Stimulated activated CD8-positive, alpha-beta memory T cell treated with anti-CD3 and anti-CD28 coated beads, Interleukin-12 subunit alpha, Interleukin-12 subunit beta, amount 100 ng/mL, for 24 hours (primary cell): ENCODE measurements around the gene RGS14.
"Not testable (repeated sequence)": the region's sequence is repeated elsewhere in the genome, so short reads cannot be mapped to it uniquely, and the experiment has no call there.

Experiments
- DNase-seq: peaks from one replicate; pipeline ENCODE4 v3.0.0-alpha.2; 2020; ENCODE audit errors: extremely low read depth

Gene RGS14

DNA sequence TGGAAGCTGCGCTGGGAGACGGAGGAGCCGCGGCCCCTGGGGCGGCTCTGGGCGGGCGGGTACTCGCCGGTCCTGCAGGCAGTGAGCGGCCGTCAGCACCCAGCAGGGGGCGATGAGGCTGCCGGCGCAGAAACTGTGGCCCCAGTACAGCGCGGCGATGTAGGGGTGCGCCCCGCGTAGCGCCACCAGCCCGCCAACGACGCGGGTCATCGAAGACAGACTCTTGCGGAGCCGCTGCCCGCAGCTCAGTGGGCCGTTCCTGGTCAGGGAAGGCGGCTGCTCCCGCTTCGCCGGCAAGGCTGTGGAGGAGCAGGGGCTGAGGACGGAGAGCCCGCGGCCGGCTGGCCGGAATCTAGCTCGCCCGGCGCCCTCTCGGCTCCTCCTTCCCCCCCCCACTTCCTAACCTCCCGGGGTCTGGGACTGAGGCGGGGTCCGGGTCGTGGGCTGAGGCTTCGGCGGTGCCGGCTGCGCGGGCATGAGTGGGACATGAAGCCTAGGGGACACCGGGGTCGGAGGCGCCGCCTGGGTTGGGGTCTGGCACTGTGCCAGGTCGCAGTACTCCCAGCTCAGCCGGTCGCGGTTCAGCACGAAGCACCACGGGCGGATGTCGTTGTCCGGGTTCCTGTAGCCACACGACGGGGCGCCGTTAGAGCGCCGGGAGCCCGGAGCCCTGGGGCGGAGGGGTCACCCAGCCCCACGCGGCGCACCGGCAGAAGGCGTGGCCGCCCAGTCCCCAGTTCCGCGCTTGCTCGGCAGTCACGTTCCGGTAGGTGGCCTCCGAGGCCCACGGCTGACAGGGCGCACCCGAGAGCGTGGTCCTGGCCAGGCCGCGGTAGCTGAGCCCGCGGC, 46.3 kb downstream of the RGS14 start:
- DNase-seq, result peak; percentile 61

DNA sequence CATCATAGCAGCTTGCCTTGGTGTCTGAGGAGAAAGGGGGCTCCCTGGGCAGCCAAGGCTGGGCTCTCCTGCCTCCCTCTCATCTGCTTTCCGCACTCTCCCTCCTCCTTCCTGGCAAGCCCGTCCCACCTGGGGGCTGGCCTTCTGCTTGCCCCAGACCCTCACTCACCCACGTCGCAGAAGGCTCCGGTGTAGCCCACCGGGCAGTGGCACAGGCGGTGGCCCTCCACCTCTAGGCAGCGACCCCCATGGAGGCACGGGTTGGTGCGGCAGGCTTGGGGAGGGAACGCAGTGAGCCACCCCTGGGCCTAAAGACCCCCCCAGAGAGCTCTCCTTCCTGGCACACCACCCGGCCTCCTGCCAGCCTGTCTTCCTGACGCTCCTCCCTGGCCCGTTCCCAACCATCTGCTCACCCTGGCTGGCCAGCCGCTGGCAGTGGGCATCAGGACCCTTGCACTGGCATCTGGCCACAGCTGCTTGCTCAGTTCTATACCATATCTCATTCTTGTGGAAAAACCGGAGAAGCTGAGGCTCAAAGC, 47.0 kb downstream of the RGS14 start:
- no peak for DNase-seq

DNA sequence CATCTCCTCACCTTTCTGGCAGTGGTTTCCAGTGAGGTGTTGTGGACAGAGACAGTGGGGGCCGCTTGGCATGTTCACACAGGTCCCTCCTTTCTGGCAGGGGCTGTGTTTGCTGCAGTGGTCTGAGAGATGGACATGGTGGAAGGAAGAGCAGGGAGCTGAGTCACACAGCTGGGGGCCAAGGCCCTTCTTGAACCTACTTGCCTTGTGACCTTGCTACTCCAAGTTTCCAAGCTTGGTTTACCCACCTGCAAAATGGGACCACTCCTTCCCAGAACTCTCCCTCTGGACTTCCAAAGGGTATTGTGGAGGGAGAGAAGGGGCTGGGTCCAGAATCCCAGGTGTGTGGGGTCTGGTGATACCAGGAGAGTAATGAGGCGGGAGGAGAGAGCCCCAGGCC, 47.6 kb downstream of the RGS14 start:
- DNase-seq, result no peak

DNA sequence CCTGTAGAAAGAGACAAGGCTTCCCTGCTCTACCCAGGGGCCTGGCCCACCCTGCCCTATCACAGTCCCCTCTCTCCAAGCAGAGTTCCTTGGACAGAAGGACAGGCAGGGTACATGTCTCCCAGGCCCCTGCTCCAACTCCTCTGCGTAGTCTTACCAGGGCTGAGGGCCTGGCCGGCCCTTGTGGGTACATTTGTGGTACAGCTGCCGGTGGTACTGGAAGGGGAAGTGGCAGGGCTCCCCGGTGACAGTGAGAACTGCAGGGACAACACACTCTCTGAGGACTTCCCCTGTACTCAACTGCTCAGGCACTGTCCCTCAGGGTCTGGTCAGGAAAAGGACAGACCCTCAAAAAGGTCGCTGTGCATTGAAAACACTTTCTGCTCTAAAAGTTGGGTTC, 48.1 kb downstream of the RGS14 start:
- no peak for DNase-seq

DNA sequence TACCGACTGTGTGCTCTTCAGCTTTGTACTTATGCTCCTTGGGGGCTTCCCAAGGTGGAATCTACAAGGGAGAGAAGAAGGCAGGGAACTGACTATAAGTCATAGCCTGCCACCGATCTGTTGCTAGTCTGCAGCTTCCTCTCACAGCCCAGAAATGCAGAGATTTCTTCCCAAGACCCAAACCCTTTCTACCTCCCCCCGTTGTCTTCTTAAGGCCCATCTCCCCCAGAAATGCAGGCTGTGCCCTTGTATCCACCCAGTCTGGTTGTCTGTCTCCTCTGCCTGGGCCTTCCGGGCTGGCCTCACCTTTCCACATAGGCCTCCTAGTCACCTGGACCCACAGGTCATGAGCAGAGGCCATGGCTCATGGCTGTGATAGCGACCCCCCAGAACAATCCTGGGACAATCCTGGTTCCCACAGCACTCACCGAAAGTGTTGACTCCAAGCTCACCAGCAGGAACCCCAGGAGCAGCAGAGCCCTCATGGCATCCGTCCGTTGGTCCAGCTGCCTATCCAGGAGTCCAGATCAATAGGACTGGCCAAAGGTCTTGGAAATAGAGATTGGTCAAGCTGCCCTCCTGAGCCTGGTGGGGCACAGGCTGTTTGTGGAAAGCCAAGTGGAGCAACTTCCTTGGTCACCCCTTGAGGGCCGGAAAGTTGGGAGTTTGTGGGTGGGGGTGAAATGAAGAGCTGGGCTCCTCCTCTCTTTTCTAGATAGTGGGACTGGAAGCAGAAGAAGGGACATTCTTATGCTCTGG, 51.5 kb downstream of the RGS14 start, which contains the start of gene F12:
TSS of gene F12 (minus strand) at position 522 of the 759 bp plus-strand sequence. CDS start at position 485, 37 bp downstream.
- DNase-seq, result no peak

DNA sequence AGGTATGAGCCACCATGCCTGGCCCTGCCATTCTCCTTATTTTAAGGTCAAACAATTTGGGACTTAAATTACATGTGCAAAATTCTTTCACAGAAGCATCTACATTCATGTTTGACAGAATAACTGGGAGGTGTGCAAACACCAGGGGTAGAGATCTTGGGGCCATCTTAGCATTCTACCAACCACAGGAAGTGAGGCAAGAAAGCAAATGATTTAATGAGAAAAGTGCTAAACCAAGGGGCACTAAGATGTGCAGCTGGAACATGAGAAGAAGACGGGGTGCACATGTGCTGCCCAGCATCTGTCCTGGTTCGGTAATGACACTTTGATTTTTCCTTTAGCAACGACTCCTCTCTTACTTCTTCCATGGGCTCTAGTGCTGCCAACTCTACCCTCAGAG, 52.9 kb downstream of the RGS14 start:
- DNase-seq, result no peak

DNA sequence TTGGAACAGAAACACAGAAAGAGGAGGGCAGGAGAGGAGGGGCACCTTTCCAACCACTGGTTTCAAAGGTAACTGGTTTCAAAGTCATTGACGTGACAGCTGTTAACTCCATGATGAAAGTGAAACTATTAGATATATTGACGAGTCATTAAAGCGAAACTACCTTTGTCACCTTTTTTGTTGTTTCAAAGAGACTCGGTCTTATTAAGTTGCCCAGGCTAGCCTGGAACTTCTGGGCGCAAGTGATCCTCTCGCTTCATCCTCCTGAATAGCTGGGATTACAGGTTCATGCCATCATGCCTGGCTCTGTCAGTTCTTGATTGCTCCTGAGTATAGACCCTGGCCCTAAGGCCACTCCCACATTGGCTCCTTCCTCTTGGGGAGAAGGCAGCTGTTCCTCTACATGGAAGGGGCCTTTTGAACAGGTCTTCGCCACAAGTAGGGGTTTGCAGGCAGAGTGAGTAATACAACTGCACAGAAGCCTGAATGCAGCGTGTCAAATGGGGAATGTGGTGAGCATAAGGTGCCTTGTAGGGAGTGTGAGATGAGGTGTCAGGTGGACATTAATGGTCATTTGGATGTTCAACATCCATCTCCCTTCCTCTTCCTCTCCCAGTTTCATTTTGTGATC, 55.0 kb downstream of the RGS14 start:
- DNase-seq, result no peak

DNA sequence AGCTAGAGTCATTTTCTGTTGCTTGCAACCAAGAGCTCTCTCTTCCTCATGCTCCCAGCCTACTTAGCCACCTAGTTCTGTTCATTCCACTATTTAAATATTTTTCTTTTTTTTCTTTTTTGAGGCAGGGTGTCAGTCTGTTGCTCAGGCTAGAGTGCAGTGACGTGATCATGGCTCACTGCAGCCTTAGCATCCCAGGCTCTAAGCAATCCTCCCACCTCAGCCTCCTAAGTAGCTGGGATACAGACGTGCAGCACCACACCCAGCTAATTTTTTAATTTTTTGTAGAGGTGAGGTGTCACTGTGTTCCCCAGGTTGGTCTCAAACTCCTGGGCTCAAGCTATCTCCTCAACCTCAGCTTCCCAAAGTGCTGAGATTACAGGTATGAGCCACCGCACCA, 56.8 kb downstream of the RGS14 start:
- DNase-seq, result no peak

DNA sequence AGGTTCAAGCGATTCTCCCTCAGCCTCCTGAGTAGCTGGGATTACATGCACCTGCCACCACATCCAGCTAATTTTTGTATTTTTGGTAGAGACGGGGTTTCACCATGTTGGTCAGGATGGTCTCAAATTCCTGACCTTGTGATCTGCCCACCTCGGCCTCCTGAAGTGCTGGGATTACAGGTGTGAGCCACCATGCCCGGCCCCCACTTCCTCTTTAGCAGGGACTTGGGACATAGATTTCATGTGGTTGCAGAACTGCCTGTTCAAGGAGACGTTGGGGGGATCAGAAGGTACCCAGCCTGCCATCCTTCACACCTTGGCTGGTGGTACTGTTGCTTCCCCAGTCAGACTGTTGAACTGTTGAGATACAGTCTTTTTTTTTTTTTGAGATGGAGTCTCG, 59.4 kb downstream of the RGS14 start:
- DNase-seq, result not testable (repeated sequence)

DNA sequence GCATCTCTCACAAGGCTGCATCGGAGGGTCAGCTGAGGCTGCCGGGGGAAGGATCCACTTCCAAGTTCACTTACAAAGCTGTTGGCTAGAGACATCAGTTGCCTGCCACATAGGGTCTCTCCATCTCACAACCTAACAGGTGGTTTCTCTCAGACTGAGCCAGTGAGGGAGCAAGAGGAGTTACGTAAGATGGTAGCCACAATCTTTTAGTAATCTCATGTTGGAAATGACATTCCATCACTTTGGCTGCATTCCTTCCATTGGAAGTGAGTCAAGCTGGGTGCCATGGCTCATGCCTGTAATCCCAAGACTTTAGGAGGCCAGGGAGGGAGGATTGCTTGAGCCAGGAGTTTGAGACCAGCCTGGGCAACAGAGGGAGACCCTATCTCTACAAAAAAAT, 61.3 kb downstream of the RGS14 start:
- no peak for DNase-seq

DNA sequence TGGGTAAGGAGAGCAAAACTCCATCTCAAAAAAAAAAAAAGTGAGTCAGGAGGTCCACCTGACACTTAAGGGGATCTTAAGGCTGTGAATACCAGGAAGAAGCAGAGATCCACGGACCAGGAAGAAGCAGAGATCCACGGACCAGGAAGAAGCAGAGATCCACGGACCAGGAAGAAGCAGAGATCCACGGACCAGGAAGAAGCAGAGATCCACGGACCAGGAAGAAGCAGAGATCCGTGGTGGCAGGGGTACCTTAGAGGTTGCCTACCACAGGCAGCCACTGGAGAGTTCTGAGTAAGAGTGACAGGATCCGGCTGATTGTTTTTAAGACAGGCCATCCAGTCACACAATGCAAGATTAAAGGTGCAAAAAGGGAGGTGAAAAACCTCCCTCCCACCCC, 62.7 kb downstream of the RGS14 start:
- not testable (repeated sequence) for DNase-seq

DNA sequence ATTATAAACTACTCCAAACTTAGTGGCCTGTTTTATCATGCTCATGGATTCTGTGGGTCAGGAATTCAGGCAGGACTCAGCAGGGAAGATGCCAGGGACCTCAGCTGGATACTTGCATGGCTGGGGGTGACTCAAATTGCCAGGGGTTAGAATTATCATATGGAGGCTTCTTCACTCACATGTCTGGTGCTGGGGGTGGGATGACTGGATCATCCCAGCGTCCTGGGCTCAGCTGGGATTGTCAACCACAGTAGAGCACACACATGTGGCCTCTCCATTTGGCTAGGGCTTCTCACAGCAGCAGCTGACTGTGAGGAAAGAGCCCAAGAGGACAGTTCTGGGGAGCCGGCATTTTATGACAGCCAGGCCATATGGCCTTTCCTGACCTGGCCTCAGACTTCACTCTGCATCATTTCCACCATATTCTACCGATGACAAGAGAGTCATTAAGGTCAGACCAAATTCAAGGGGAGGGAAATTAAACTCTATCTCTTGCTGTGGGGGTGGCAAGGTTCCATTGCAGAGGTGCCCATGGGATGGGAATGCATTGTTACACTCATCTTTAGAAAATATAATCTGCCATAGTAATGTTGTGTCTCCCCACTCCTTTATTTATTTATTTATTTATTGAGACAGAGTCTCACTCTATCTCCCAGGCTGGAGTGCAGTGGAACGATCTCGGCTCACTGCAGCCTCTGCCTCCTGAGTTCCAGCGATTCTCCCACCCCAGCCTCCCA, 63.5 kb downstream of the RGS14 start:
- DNase-seq, result no peak
